Esophagus muscularis mucosa (tissue), 4 donors: ENCODE results near the gene ZNF862.

Experiments used
- EP300 ChIP-seq: sonication (generic); formaldehyde crosslinking; IDR thresholded peaks from one replicate; pipeline ENCODE4 v1.6.1; 2017; ENCODE audit warnings: antibody characterized with exemption
- POLR2A ChIP-seq: fragments of 450-650 bp; IDR thresholded peaks from one replicate; pipeline ENCODE4 v1.6.1; 2017; ENCODE audit warnings: antibody characterized with exemption, moderate library complexity, mild to moderate bottlenecking, low read depth
- POLR2AphosphoS5 ChIP-seq, 2 donors: sonication (generic); formaldehyde crosslinking; IDR thresholded peaks; one replicate each; pipeline ENCODE4 v1.6.1; 2017; ENCODE audit warnings: antibody characterized with exemption in 2 of 2
- TF ChIP-seq, protein P1 (sequence below), 3 experiments: fragments of 200-600 bp in 2 of 3; fragments of 450-650 bp in 1 of 3; sonication (generic) in 2 of 3; IDR thresholded peaks; one replicate each; pipeline ENCODE4 v1.5.1; 2017 to 2019; ENCODE audit warnings: antibody characterized with exemption in 3 of 3, mild to moderate bottlenecking in 2 of 3, moderate library complexity in 1 of 3

DNA sequence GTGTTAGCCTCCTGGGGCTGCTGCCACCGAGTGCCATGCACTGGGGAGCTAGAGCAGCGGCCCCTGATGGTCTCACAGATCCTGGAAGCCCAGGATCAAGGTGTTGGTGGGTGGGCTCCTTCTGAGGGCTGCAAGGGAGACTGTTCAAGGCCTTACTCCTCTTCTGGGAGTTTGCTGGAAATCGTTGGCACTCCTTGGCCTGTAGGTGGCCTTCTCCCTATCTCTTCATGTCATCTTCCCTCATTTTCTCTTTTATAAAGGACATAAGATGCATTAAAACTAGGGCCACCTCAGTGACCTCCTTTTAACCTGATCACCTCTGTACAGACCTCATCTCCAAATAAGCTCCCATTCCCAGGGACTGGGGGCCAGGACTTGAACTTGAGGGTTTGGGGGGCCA, 27.0 kb upstream of the ZNF862 start:
- TF ChIP-seq, protein P1, sequence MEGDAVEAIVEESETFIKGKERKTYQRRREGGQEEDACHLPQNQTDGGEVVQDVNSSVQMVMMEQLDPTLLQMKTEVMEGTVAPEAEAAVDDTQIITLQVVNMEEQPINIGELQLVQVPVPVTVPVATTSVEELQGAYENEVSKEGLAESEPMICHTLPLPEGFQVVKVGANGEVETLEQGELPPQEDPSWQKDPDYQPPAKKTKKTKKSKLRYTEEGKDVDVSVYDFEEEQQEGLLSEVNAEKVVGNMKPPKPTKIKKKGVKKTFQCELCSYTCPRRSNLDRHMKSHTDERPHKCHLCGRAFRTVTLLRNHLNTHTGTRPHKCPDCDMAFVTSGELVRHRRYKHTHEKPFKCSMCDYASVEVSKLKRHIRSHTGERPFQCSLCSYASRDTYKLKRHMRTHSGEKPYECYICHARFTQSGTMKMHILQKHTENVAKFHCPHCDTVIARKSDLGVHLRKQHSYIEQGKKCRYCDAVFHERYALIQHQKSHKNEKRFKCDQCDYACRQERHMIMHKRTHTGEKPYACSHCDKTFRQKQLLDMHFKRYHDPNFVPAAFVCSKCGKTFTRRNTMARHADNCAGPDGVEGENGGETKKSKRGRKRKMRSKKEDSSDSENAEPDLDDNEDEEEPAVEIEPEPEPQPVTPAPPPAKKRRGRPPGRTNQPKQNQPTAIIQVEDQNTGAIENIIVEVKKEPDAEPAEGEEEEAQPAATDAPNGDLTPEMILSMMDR (IDR thresholded peaks at IDR 0.05), result no peak
- TF ChIP-seq POLR2A (no peak), EP300 (no peak), POLR2AphosphoS5 (IDR thresholded peaks at IDR 0.05) (no peak)
